ENCODE measurements around the gene ACACB.

- TF ChIP-seq POLR2AphosphoS5 (IDR thresholded peaks at IDR 0.05; ENCODE audit: borderline replicate concordance, low read depth, low read length) (no peak), EZH2 (IDR thresholded peaks at IDR 0.05) (no peak)
Measured at GRCh38 chr12:109139791-109140190, 23.4 kb downstream of the ACACB start.
